ENCODE measurements around the gene SSC4D.

The SSC4D gene

GRCh38 chr7:76356115-76356514 lies 53.4 kb downstream of the SSC4D start:
- DNase-seq = no peak

GRCh38 chr7:76354981-76355730 lies 54.3 kb downstream of the SSC4D start:
- DNase-seq = peak in 9 of 56 donors; percentile 3 to 17 (median 5)

GRCh38 chr7:76354516-76354915 lies 55.0 kb downstream of the SSC4D start:
- DNase-seq = no peak

GRCh38 chr7:76353744-76354143 lies 55.8 kb downstream of the SSC4D start:
- DNase-seq = no peak

DNA sequence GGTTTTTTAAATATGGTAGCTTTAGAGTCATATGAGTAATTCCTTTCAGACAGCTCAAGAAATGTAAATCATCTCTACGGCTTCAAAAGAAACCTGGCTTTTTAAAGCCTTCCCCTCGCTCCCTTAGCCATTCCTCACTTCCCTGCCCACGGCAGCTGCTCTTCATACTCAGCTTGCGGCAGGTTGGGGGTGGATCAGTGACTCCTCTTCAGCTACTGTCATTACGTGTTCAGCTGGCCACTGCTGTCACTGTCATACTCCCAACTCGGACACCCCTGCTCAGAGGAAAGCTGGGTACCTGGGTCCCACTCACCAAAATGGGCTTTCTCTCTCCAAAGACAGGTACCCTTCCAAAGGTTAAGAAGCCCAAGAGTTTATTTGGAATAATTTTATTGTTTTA lies 57.3 kb downstream of the SSC4D start:
- DNase-seq = peak in 15 of 56 donors; percentile 2 to 40 (median 22)

- no peak for DNase-seq
Measured at GRCh38 chr7:76351372-76351771, 58.1 kb downstream of the SSC4D start.

- no peak for DNase-seq
Measured at GRCh38 chr7:76349313-76349885, 60.1 kb downstream of the SSC4D start.

DNA sequence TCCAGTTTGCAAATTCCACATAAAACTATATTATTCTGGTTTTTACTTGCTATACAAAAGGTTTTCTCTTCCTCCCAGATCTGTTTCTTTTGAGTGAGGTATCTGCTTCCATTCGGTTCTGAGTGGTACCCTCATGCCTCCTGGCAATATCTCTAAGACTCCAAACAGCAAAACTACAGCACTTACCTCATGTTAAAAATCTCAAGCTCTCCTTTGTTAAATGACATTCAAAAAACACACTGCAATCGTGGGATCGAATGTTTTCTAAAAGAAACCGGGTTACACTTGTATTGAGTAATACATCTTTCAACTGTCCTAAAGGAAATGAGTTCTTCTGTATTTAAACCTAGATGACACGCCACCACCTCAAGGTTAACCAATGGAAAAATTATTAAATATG lies 61.8 kb downstream of the SSC4D start:
- DNase-seq = no peak

GRCh38 chr7:76346778-76347177 lies 62.7 kb downstream of the SSC4D start:
- no peak for DNase-seq

DNA sequence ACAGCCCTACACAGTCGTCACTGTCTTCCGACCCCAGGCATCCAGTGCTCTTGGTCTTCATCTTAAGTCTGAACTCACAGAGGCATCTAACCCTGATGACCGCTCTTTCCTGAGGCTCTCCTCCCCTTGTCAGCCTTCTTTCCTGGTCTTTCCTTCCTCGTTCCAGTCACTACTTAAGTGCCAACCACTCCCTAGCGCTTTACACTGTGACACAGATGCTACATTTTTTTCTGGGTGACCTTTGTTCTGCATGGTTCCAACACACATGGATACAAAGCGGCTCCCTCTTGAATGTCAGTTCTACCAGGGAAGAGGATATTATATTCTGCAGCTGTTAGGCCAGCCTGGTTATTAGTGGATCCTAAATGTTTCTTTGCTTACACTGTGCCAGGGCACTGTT lies 63.4 kb downstream of the SSC4D start:
- no peak for DNase-seq

DNA sequence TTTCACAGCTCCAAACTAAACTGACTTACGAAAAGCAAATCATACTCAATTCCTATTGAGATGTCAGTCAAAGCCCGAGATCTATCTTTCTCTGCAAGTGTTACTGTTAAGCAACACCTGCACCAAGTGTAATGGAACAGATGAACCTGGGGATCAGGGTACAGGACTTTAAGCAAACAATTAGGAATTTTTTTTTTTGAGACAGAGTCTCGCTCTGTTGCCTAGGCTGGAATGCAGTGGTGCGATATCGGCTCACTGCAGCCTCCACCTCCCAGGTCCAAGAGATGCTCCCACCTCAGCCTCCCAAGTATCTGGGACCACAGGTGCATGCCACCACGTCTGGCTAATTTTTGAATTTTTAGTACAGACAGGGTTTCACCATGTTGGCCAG lies 65.6 kb downstream of the SSC4D start:
- no peak for DNase-seq

- no peak for DNase-seq
Measured at GRCh38 chr7:76343294-76343930, 66.1 kb downstream of the SSC4D start.

GRCh38 chr7:76342222-76342621 lies 67.3 kb downstream of the SSC4D start:
- DNase-seq = no peak

GRCh38 chr7:76340617-76341131 lies 68.8 kb downstream of the SSC4D start:
- DNase-seq = no peak

All from nucleus accumbens (tissue), 56 donors.